DOHH2 (cell line): ENCODE measurements around the gene DNAH11.

Experiments used
- H3F3A ChIP-seq: fragments of 200-600 bp; sonication (generic), shearing (Covaris generic); 2 replicates; pipeline ENCODE4 v1.6.0; 2016; ENCODE audit warnings: antibody characterized with exemption, mild to moderate bottlenecking; ENCODE audit not compliant: control insufficient read depth, insufficient read depth
- H3K27ac ChIP-seq: fragments of 200-600 bp; sonication (generic); 2 replicates; pipeline ENCODE4 v1.5.1; 2014; ENCODE audit warnings: low read depth, mild to moderate bottlenecking, low read length, moderate library complexity
- H3K27me3 ChIP-seq: fragments of 200-600 bp; sonication (generic); 2 replicates; pipeline ENCODE4 v1.6.1; 2014; ENCODE audit warnings: mild to moderate bottlenecking, low read length, mixed read lengths; ENCODE audit not compliant: control insufficient read depth
- H3K36me3 ChIP-seq: fragments of 200-600 bp; sonication (generic); 2 replicates; pipeline ENCODE4 v1.6.1; 2014; ENCODE audit warnings: mild to moderate bottlenecking, low read length, moderate library complexity, mixed read lengths; ENCODE audit not compliant: control insufficient read depth
- H3K4me1 ChIP-seq: fragments of 200-600 bp; sonication (generic); 2 replicates; pipeline ENCODE4 v1.6.1; 2014; ENCODE audit warnings: mild to moderate bottlenecking, low read length, mixed read lengths; ENCODE audit not compliant: control insufficient read depth
- H3K4me2 ChIP-seq: fragments of 200-600 bp; sonication (generic); 2 replicates; pipeline ENCODE4 v1.6.0; 2014; ENCODE audit warnings: mild to moderate bottlenecking, low read length, moderate library complexity
- H3K4me3 ChIP-seq: fragments of 200-600 bp; sonication (generic); 2 replicates; pipeline ENCODE4 v1.5.1; 2014; ENCODE audit warnings: mild to moderate bottlenecking, low read length, mixed read lengths
- H3K79me2 ChIP-seq: fragments of 200-600 bp; sonication (generic); 2 replicates; pipeline ENCODE4 v1.6.1; 2014; ENCODE audit warnings: mild to moderate bottlenecking, low read length, mixed read lengths; ENCODE audit not compliant: control insufficient read depth
- H3K9me2 ChIP-seq: fragments of 200-600 bp; sonication (generic); replicated peaks from 2 replicates; pipeline ENCODE4 v1.6.1; 2014; ENCODE audit warnings: mild to moderate bottlenecking, low read length, mixed read lengths; ENCODE audit not compliant: control insufficient read depth
- H3K9me3 ChIP-seq: fragments of 200-600 bp; sonication (generic); 2 replicates; pipeline ENCODE4 v1.6.1; 2014; ENCODE audit warnings: antibody characterized with exemption, low read length, mixed read lengths; ENCODE audit not compliant: control insufficient read depth, insufficient read depth
- H4K20me1 ChIP-seq: fragments of 200-600 bp; sonication (generic); 2 replicates; pipeline ENCODE4 v1.6.0; 2014; ENCODE audit warnings: low read depth, mild to moderate bottlenecking, antibody characterized with exemption, low read length, moderate library complexity; ENCODE audit not compliant: control insufficient read depth, insufficient read depth
- EZH2phosphoT487 ChIP-seq: fragments of 200-600 bp; sonication (generic); IDR thresholded peaks from 2 replicates; pipeline ENCODE4 v1.6.1; 2017; ENCODE audit warnings: borderline replicate concordance, mild to moderate bottlenecking, antibody characterized with exemption, low read length, moderate library complexity, mixed read lengths
- TF ChIP-seq, protein P1 (sequence below): fragments of 200-600 bp; sonication (generic); IDR thresholded peaks from one replicate; pipeline ENCODE4 v1.5.1; 2014; ENCODE audit warnings: antibody characterized with exemption, mild to moderate bottlenecking, low read depth, low read length; ENCODE audit not compliant: poor library complexity, severe bottlenecking

DNAH11 gene

DNA sequence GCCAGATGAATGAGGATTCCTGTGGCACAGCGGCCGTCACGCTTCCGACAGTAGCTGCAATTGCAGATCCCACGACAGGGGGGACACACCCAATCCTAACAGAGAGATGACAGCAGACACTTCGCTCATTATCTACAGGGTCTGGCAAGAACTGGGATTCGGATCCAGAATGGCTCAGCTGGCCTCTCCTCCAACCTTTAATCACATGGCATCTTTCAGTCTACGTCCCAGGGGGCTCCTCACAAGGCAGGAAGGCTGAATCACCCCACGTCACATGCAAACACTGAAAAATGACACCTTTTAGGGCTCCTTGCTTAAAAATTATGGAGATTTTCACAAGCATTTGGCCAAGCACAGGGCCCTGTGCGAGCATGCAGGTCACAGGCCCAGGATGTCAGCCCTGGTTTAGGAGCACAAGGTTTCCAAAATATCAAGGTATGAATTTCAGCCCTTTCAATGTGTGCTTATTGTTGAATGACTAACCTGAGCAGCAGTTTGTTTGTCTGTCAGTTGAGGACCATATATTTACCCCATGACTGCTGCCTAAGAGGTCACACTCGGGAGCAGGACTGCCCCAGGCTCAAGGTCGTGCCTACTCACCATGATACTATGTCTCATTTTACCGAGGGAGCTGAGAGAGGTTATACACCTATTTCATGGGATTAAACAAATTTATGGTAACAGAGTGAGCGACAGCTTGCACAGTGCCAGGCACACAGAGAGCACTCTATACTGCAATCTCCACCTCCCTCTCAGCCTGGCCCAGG is 360.4 kb downstream of the DNAH11 start:
- H3K9me3 ChIP-seq = no peaks in the 10 kb centered on the region
- H3K27ac ChIP-seq = no peak overlapping the region
- no peaks in the 10 kb centered on the region for H4K20me1 ChIP-seq
- no peak overlapping the region for H3K4me3 ChIP-seq
- no peaks in the 10 kb centered on the region for H3K4me1 ChIP-seq
- TF ChIP-seq, protein P1, sequence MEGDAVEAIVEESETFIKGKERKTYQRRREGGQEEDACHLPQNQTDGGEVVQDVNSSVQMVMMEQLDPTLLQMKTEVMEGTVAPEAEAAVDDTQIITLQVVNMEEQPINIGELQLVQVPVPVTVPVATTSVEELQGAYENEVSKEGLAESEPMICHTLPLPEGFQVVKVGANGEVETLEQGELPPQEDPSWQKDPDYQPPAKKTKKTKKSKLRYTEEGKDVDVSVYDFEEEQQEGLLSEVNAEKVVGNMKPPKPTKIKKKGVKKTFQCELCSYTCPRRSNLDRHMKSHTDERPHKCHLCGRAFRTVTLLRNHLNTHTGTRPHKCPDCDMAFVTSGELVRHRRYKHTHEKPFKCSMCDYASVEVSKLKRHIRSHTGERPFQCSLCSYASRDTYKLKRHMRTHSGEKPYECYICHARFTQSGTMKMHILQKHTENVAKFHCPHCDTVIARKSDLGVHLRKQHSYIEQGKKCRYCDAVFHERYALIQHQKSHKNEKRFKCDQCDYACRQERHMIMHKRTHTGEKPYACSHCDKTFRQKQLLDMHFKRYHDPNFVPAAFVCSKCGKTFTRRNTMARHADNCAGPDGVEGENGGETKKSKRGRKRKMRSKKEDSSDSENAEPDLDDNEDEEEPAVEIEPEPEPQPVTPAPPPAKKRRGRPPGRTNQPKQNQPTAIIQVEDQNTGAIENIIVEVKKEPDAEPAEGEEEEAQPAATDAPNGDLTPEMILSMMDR = no peak
- no peak for TF ChIP-seq EZH2phosphoT487
- peaks cover 96% of the 10 kb centered on the region for H3K36me3 ChIP-seq
- H3K9me2 ChIP-seq = no peaks in the 10 kb centered on the region
- H3K79me2 ChIP-seq = no peaks in the 10 kb centered on the region
- no peak overlapping the region for H3K4me2 ChIP-seq
- H3F3A ChIP-seq = no peaks in the 10 kb centered on the region
- no peaks in the 10 kb centered on the region for H3K27me3 ChIP-seq

- H3K79me2 ChIP-seq = no peaks in the 10 kb centered on the region
- H3K27ac ChIP-seq = no peak overlapping the region
- H3K27me3 ChIP-seq = no peaks in the 10 kb centered on the region
- H3K4me1 ChIP-seq = peaks cover 7% of the 10 kb centered on the region
- peaks cover 95% of the 10 kb centered on the region for H3K36me3 ChIP-seq
- no peak overlapping the region for H3K4me3 ChIP-seq
- TF ChIP-seq EZH2phosphoT487 = no peak
- TF ChIP-seq, protein P1 = no peak
- no peak overlapping the region for H3K4me2 ChIP-seq
- H3F3A ChIP-seq = 0 out of 2 replicates have a peak, but pooled peaks cover 2% of the 10 kb centered on the region
- H3K9me3 ChIP-seq = no peaks in the 10 kb centered on the region
- peaks cover 3% of the 10 kb centered on the region; the same call in 1 of the 2 replicates for H4K20me1 ChIP-seq
- H3K9me2 ChIP-seq = no peaks in the 10 kb centered on the region
Measured at GRCh38 chr7:21908746-21909145, 365.9 kb downstream of the DNAH11 start.

DNA sequence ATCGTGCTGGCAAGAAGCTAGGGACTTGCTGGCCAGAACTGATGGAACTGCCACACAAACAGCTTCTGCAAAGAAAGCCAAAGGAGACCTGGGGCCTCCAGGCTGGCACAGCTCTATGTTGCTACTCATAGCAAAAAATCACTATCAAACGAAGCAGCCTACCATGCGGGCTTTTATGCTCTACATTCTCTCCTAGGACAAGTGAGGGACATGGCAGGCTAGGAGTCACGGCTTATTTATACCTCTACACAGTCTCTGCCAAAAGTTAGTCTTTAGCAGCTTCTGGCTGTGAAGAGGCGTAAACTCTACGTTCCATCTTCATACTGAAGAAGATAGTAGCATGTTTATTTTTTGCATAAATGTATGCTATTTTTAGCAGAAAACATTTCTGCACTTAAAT is 367.4 kb downstream of the DNAH11 start:
- no peak for TF ChIP-seq EZH2phosphoT487
- TF ChIP-seq, protein P1 = no peak
- Histone ChIP-seq H3K36me3 (peaks cover 95% of the 10 kb centered on the region), H3K27ac (no peak overlapping the region), H3K4me3 (no peak overlapping the region), H3K4me2 (no peak overlapping the region), H3K9me2 (no peaks in the 10 kb centered on the region), H3K9me3 (no peaks in the 10 kb centered on the region), H3K27me3 (no peaks in the 10 kb centered on the region), H3K79me2 (no peaks in the 10 kb centered on the region), H3K4me1 (peaks cover 19% of the 10 kb centered on the region), H3F3A (0 out of 2 replicates have a peak, but pooled peaks cover 2% of the 10 kb centered on the region), H4K20me1 (peaks cover 3% of the 10 kb centered on the region; the same call in 1 of the 2 replicates)
